Upper lobe of left lung (tissue), 6 donors: ENCODE results near the gene KIAA1217. TPM values are rescaled to one million over a fixed set of nuclear protein-coding genes. Genes with fewer than 3 reads are reported as not detected.

Experiments
- ATAC-seq, 2 donors: fragments of 200-7000 bp; cut with Tn5 transposase; one replicate each; pipeline ENCODE4 v1.9.1; 2022; ENCODE audit warnings: mild to moderate bottlenecking in 2 of 2, moderate library complexity in 2 of 2; ENCODE audit not compliant: low FRiP score in 2 of 2
- DNase-seq, 2 donors: peaks; one replicate each; pipeline ENCODE4 v3.0.0-alpha.2; 2019 to 2020
- H3K27ac ChIP-seq, 4 donors: fragments of 200-600 bp; sonication (generic); one replicate each; pipeline ENCODE4 v1.5.1; 2016 to 2019
- H3K27me3 ChIP-seq, 4 donors: fragments of 200-600 bp; sonication (generic); one replicate each; pipeline ENCODE4 v1.5.1; 2017 to 2019
- H3K36me3 ChIP-seq, 4 donors: fragments of 200-600 bp; sonication (generic); one replicate each; pipeline ENCODE4 v1.5.1; 2016 to 2019
- H3K4me1 ChIP-seq, 4 donors: fragments of 200-600 bp; sonication (generic); one replicate each; pipeline ENCODE4 v1.5.1; 2018 to 2019
- H3K4me3 ChIP-seq, 4 donors: fragments of 200-600 bp; sonication (generic); one replicate each; pipeline ENCODE4 v1.5.1; 2017 to 2019; ENCODE audit warnings: mild to moderate bottlenecking in 2 of 4, moderate library complexity in 1 of 4
- H3K9me3 ChIP-seq, 4 donors: fragments of 200-600 bp; sonication (generic); one replicate each; pipeline ENCODE4 v1.5.1; 2018 to 2019
- CTCF ChIP-seq, 6 experiments: fragments of 450-650 bp in 4 of 6; fragments of 200-600 bp in 2 of 6; sonication (generic) in 2 of 6; IDR thresholded peaks; one replicate each; pipeline ENCODE4 v1.5.1; 2016 to 2019; ENCODE audit warnings: antibody characterized with exemption in 6 of 6
- EP300 ChIP-seq, 4 donors: sonication (generic); formaldehyde crosslinking; IDR thresholded peaks; one replicate each; pipeline ENCODE4 v1.5.1; 2017; ENCODE audit warnings: antibody characterized with exemption in 4 of 4, control low read depth in 2 of 4
- POLR2A ChIP-seq, 4 donors: fragments of 450-650 bp; IDR thresholded peaks; one replicate each; pipeline ENCODE4 v1.5.1; 2016 to 2017; ENCODE audit warnings: antibody characterized with exemption in 4 of 4, mild to moderate bottlenecking in 2 of 4
- POLR2AphosphoS5 ChIP-seq, 2 donors: sonication (generic); formaldehyde crosslinking; IDR thresholded peaks; one replicate each; pipeline ENCODE4 v1.5.1; 2017; ENCODE audit warnings: antibody characterized with exemption in 2 of 2
- WGBS, 2 donors: methylation state at CpG; one replicate each; pipeline ENCODE4 v1.1.5; 2017 to 2018; 5-methylcytosine and 5-hydroxymethylcytosine counted together
- total RNA-seq, 6 donors: library from RNA; depleted of rRNA in 4 of 6; stranded (reverse); fragments of >200 nt in 4 of 6; gene quantifications; one replicate each; pipeline versions ENCODE4 v1.1.0 to v1.2.1, GENCODE V29; 2016 to 2021
- donor health status: DM: no; HTN: no; CAD: no; lungs with moderate emphysema.
- donor health status: DM: no; HTN: yes; CAD: no; lungs with severe emphysema.

KIAA1217 gene
- total RNA-seq, 6 donors from 2014 or later: 18.4 to 109 (median 41.0) TPM

GRCh38 chr10:24213266-24213665, 4.3 kb downstream of the KIAA1217 start:
- no peaks in the 10 kb centered on the region for H3K36me3 ChIP-seq
- no peaks in the 10 kb centered on the region for H3K27me3 ChIP-seq
- peaks cover 8 to 53% (median 26%) of the 10 kb centered on the region in 4 donors for H3K4me1 ChIP-seq
- TF ChIP-seq POLR2AphosphoS5 (IDR thresholded peaks at IDR 0.05): no peak
- no peak for TF ChIP-seq CTCF (IDR thresholded peaks at IDR 0.05)
- TF ChIP-seq POLR2A (IDR thresholded peaks at IDR 0.05): no peak
- TF ChIP-seq EP300 (IDR thresholded peaks at IDR 0.05): no peak
- ATAC-seq (no peak), DNase-seq (no peak)
- WGBS, 2 donors: 59 to 81% methylated on average over 4 of the region's 4 CpGs
- H3K9me3 ChIP-seq: no peaks in the 10 kb centered on the region
- H3K27ac ChIP-seq: peak overlapping the region in 2 of 4 donors; percentile 49 to 59
- H3K4me3 ChIP-seq: no peak overlapping the region

GRCh38 chr10:24213881-24214280, 4.9 kb downstream of the KIAA1217 start:
- Histone ChIP-seq H3K27ac (peak overlapping the region in 3 of 4 donors; percentile 47 to 80 (median 75)), H3K4me1 (peaks cover 8 to 47% (median 26%) of the 10 kb centered on the region in 4 donors), H3K4me3 (peak overlapping the region in 1 of 4 donors; percentile 22), H3K27me3 (no peaks in the 10 kb centered on the region), H3K36me3 (no peaks in the 10 kb centered on the region), H3K9me3 (no peaks in the 10 kb centered on the region)
- no peak for DNase-seq
- ATAC-seq: no peak
- TF ChIP-seq POLR2A (IDR thresholded peaks at IDR 0.05) (no peak), POLR2AphosphoS5 (IDR thresholded peaks at IDR 0.05) (no peak), CTCF (IDR thresholded peaks at IDR 0.05) (no peak), EP300 (IDR thresholded peaks at IDR 0.05) (no peak)
- 86 to 92% methylated on average over 2 of the region's 2 CpGs for WGBS, 2 donors

GRCh38 chr10:24214762-24215161, 5.8 kb downstream of the KIAA1217 start:
- Histone ChIP-seq H3K27me3 (no peaks in the 10 kb centered on the region), H3K27ac (peak overlapping the region; percentile 47 to 80 (median 68)), H3K9me3 (no peaks in the 10 kb centered on the region), H3K36me3 (no peaks in the 10 kb centered on the region), H3K4me3 (peak overlapping the region in 1 of 4 donors; percentile 22), H3K4me1 (peaks cover 8 to 38% (median 25%) of the 10 kb centered on the region in 4 donors)
- DNase-seq: peak; percentile 35 to 52
- 23 to 75% methylated on average over 4 to 5 of the region's 5 CpGs for WGBS, 2 donors
- TF ChIP-seq CTCF (IDR thresholded peaks at IDR 0.05): no peak
- no peak for TF ChIP-seq POLR2A (IDR thresholded peaks at IDR 0.05)
- TF ChIP-seq POLR2AphosphoS5 (IDR thresholded peaks at IDR 0.05): no peak
- no peak for TF ChIP-seq EP300 (IDR thresholded peaks at IDR 0.05)
- peak; percentile 11 to 51 for ATAC-seq

- TF ChIP-seq POLR2AphosphoS5 (IDR thresholded peaks at IDR 0.05) (peak in 1 of 2 donors; percentile 32), EP300 (IDR thresholded peaks at IDR 0.05) (peak in 1 of 4 donors; percentile 56), CTCF (IDR thresholded peaks at IDR 0.05) (no peak), POLR2A (IDR thresholded peaks at IDR 0.05) (peak in 1 of 4 donors; percentile 24)
- DNase-seq (no peak), ATAC-seq (peak; percentile 15 to 41)
- H3K4me3 ChIP-seq: peak overlapping the region in 1 of 4 donors; percentile 22
- H3K9me3 ChIP-seq: no peaks in the 10 kb centered on the region
- H3K36me3 ChIP-seq: no peaks in the 10 kb centered on the region
- H3K27me3 ChIP-seq: no peaks in the 10 kb centered on the region
- 27 to 55% methylated on average over 4 of the region's 4 CpGs for WGBS, 2 donors
- peaks cover 8 to 34% (median 22%) of the 10 kb centered on the region in 4 donors for H3K4me1 ChIP-seq
- peak overlapping the region; percentile 47 to 80 (median 68) for H3K27ac ChIP-seq
Observed at GRCh38 chr10:24215196-24215595, 6.3 kb downstream of the KIAA1217 start.

- WGBS, 2 donors: 41 to 62% methylated on average over 5 of the region's 5 CpGs
- Histone ChIP-seq H3K27ac (peak overlapping the region; percentile 47 to 80 (median 68)), H3K27me3 (no peaks in the 10 kb centered on the region), H3K4me3 (no peak overlapping the region), H3K9me3 (no peaks in the 10 kb centered on the region), H3K4me1 (peaks cover 8 to 29% (median 20%) of the 10 kb centered on the region in 4 donors), H3K36me3 (no peaks in the 10 kb centered on the region)
- DNase-seq (no peak), ATAC-seq (no peak)
- TF ChIP-seq EP300 (IDR thresholded peaks at IDR 0.05): no peak
- TF ChIP-seq CTCF (IDR thresholded peaks at IDR 0.05): no peak
- no peak for TF ChIP-seq POLR2A (IDR thresholded peaks at IDR 0.05)
- TF ChIP-seq POLR2AphosphoS5 (IDR thresholded peaks at IDR 0.05): no peak
Observed at GRCh38 chr10:24215603-24216002, 6.7 kb downstream of the KIAA1217 start.
